Endometrium (tissue), 2 donors: ENCODE measurements around the gene PRR30.

Source experiments
- FAIRE-seq: peaks from 2 replicates; lab custom pipeline; 2012; peaks lifted over from hg19 to GRCh38; lab: Jason Lieb, UNC
- donor health status: control.
- donor health status: control.

The PRR30 gene

GRCh38 chr2:27097341-27097740 is 41.9 kb downstream of the PRR30 start:
- no peak for FAIRE-seq

- no peak for FAIRE-seq
Observed at GRCh38 chr2:27096748-27097297, 42.4 kb downstream of the PRR30 start.

- no peak for FAIRE-seq
Observed at GRCh38 chr2:27095745-27096651, 43.2 kb downstream of the PRR30 start.

- FAIRE-seq, result no peak
Observed at GRCh38 chr2:27095427-27095744, 43.8 kb downstream of the PRR30 start.

- no peak for FAIRE-seq
Observed at GRCh38 chr2:27094353-27094984, 44.7 kb downstream of the PRR30 start.

DNA sequence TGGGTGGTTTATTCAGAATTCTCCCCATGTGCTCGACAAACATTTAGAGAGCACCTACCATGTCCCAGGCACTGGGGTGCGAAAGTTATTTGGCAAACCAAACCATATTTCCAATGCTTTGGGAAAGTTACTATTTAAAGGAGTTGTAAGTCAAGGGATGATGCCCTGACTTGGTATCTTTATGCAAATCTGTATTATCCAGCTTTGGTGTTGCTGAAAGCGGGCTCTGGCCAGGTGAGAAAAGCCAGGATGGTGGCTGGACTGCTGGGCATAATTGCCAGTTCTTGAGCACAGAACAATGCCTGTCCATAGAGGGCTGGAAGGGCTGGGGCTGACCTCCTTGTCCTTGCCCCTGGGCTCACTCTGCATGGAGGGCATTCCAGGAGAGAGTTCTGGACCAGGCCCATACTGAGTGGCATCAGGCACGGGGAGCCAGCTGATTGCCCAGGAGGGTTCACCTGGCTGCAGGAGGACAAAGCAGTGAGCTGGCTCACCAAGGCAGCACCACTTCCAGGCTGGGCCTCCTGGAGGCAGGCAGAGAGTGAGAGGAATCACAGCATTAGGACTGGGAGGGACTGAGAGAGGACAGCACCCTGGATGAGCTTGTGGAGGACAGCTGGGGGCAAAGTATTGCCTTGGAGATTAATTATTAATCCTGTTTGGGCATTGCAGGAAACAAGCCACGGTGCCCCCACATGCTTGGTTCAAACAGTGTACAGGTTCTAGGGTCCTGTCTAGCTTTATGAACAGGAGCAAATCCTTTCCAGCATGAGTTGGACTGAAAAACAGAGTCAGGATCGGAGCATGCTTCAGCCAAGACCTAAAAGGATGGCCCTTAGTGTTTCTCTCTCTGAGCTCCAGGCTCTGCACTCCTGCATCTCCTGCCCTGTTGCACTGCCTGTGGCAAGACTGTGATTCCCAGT is 45.5 kb downstream of the PRR30 start:
- FAIRE-seq, result no peak

GRCh38 chr2:27092696-27093429 is 46.3 kb downstream of the PRR30 start:
- FAIRE-seq, result no peak

DNA sequence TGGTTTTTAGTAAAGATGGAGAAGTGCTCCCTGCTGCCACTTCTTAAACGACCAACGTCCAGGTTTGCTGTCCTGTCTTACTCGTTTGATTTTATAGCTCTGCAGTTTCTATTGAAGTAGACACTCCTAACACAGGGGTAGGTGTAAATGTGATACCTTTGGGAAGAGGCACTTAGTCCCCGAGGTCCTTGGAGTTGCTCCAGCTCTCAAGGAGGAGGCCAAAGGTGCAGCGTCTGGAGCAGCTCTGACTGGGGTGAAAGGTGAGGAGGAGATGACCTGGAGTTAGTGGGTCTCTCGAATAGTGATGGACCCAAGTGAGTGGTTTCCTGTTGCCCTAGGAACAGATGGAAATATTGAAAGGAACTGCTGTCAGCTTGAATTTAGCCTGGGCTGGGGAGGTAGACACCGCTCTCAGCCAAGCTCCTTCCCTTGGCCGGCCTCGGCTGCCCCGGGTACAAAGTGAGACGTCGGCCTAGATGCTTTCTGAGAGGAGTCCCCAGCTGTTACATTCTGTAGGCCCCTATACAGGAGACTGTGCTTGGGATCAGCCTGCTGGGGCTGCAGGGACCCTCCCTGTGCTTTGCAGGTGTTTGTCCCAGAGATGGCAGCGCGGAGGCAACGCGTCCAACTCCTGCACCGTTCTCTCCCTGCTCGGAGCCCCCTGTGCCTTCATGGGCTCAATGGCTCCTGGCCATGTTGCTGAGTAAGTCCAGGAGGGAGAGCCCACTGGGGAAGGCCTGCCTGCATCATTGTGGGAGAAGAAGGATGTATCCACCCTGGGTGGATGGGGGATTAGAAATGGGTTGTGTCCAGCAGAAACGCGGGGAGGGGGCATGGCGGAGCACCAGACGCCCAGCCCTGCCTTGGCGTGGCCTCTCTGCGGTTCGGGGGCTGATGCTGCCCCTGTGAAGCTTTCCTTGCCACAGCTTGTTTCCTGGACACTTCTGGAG is 47.2 kb downstream of the PRR30 start:
- no peak for FAIRE-seq

DNA sequence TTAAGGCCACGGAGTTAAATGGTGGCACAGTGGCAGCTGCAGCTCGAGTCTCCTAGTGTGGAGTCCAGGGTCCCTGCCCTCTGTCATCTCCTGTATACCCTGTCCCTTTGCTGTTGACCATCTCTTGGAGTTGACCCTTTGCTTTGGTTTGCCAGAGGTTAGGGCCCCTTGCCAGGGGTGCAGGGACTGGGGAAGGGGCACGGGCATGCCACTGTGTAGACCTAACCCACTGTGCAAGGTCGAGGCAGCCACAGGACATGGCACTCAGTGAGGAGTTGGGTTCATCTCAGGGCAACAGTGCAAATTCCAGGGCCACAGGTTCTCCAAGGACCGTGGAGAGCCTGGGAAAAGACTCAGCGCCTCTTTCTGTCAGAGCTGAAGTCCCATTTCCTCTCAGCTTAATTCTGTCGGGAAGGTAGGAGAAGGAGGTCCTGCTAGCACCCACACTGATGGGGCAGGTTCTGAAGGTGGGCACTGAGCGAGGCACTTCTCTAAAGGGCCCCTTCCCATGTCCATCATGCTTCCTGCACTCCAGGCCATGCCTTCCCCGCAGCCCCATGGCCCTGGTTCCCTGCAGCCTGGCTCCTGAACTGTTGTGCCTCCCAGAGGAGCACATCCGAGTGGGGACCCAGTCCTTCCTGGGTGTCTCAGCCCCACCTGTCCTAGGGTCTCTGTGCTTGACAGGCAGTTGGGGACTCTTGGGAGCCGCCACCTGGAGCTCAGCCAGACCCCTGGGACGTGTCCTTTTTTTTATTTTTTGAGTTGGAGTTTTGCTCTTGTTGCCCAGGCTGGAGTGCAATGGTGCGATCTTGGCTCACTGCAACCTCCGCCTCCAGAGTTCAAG is 49.9 kb downstream of the PRR30 start:
- FAIRE-seq, result no peak

DNA sequence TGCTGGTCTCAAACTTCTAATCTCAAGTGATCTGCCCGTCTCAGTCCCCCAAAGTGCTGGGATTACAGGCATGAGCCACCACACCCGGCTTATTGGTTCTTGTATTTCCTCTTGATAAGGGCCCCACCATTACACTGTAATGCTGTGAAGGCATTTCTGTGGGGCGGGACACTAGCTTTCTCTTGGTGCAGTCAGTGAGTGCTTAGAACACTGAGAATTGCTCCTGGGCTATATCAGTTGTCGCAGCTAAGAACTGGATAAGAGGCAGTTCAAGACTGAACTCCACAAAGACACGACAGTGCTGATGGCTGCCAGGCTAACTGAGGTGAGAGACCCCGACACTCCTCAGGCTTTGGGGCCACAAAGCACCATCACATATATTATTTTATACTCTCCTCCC is 50.6 kb downstream of the PRR30 start:
- FAIRE-seq, result no peak

- no peak for FAIRE-seq
Observed at GRCh38 chr2:27087823-27088410, 51.3 kb downstream of the PRR30 start.
